ENCODE data around the gene BHLHE40. TPM values are rescaled to one million over a fixed set of nuclear protein-coding genes. Genes with fewer than 3 reads are reported as not detected.

Gene BHLHE40
- total and polyA plus RNA-seq, 2 of the 8 experiments (the other 6 are each of a cell fraction or from before 2014, with no cell fraction given) = 1.5 to 2.2 TPM

GRCh38 chr3:4993276-4994143 is 14.3 kb downstream of the BHLHE40 start:
- Histone ChIP-seq H3K23me2 (ENCODE audit: low read depth, low read length) (no peaks in the 10 kb centered on the region), H4K20me1 (replicated peaks in 1 of 2; ENCODE audit: control insufficient read depth in 1 of 2, insufficient read depth in 2 of 2, low read length in 2 of 2) (no peaks in the 10 kb centered on the region), H4K8ac (ENCODE audit: extremely low read depth, insufficient read depth, low read length) (no peak overlapping the region), H3K27ac (ENCODE audit: low read depth, low read length) (no peak overlapping the region), H3K9ac (replicated peaks in 1 of 4; ENCODE audit: extremely low read depth in 1 of 4, low read depth in 3 of 4, low read length in 3 of 4) (no peak overlapping the region), H2BK15ac (ENCODE audit: low read length) (no peak overlapping the region), H3K9me3 (ENCODE audit: insufficient read depth in 2 of 2, low read depth in 1 of 2, low read length in 1 of 2) (no peaks in the 10 kb centered on the region), H3K4ac (replicated peaks; ENCODE audit: insufficient read length, low read depth, low read length) (no peak overlapping the region), H3K36me3 (ENCODE audit: control insufficient read depth in 2 of 4, insufficient read depth in 4 of 4, low read length in 3 of 4) (no peaks in the 10 kb centered on the region), H3K4me3 (ENCODE audit: extremely low read depth in 1 of 4, insufficient read depth in 2 of 4, low read depth in 3 of 4, low read length in 4 of 4) (no peak overlapping the region), H3K23ac (ENCODE audit: insufficient read length) (no peak overlapping the region), H3K27me3 (replicated peaks in 1 of 4; ENCODE audit: control insufficient read depth in 3 of 4, extremely low read depth in 1 of 4, insufficient read depth in 3 of 4, low read length in 3 of 4) (no peaks in the 10 kb centered on the region; a peak in 1 of 7 replicates), H3K56ac (replicated peaks; ENCODE audit: insufficient read length, low read depth, low read length) (no peak overlapping the region), H4K5ac (ENCODE audit: insufficient read length, low read depth, low read length) (no peak overlapping the region), H2BK12ac (ENCODE audit: low read depth, low read length) (no peak overlapping the region), H3K79me1 (ENCODE audit: low read depth, low read length) (no peaks in the 10 kb centered on the region), H2AFZ (ENCODE audit: low read length) (no peak overlapping the region), H3K4me2 (ENCODE audit: insufficient read depth in 1 of 2, low read depth in 2 of 2, low read length in 2 of 2) (no peak overlapping the region), H2AK5ac (ENCODE audit: low read depth, low read length) (no peak overlapping the region), H3K79me2 (ENCODE audit: control insufficient read depth in 1 of 2, insufficient read depth in 2 of 2, low read length in 2 of 2) (no peaks in the 10 kb centered on the region), H2BK20ac (ENCODE audit: low read length) (no peak overlapping the region), H3K14ac (ENCODE audit: insufficient read length) (no peak overlapping the region), H2BK5ac (ENCODE audit: low read depth, low read length) (no peak overlapping the region), H2BK120ac (replicated peaks; ENCODE audit: low read depth, low read length) (no peak overlapping the region), H3K18ac (ENCODE audit: extremely low read depth, low read length) (no peak overlapping the region), H3K4me1 (replicated peaks in 1 of 4; ENCODE audit: control insufficient read depth in 3 of 4, insufficient read depth in 4 of 4, low read length in 3 of 4) (no peaks in the 10 kb centered on the region; a peak in 2 of 7 replicates), H4K91ac (replicated peaks; ENCODE audit: insufficient read length, low read length) (no peak overlapping the region)
- DNase-seq (ENCODE audit: low read depth in 1 of 2, low spot score in 2 of 2) = no peak
- no peak for FAIRE-seq
- ChIA-PET POLR2A (ENCODE audit: partially characterized antibody) (no interaction called here), CTCF (ENCODE audit: partially characterized antibody) (interaction anchor here (0.7 to 3.3 kb wide), 6 partner anchors 13 to 1367 kb away, joined by 3 to 14 read pairs (median 6); no protein-coding TSS in a partner anchor)
- 89% methylated on average over 4 of the region's 4 CpGs; no CpG with 5 or more reads in 1 of the 2 experiments for WGBS, 2 experiments (ENCODE audit: extremely low coverage in 1 of 2, insufficient coverage in 1 of 2, insufficient read length in 1 of 2, insufficient replicate concordance in 2 of 2, low coverage in 1 of 2, low lambda C conversion rate in 2 of 2, missing lambda C conversion rate in 1 of 2)
- TF ChIP-seq RXRA (IDR thresholded peaks at IDR 0.05; ENCODE audit: insufficient read depth, low read depth, low read length) = no peak
- no peak for TF ChIP-seq POLR2A (IDR thresholded peaks at IDR 0.05; ENCODE audit: control extremely low read depth in 1 of 2, low read depth in 2 of 2, low read length in 2 of 2)
- no peak for TF ChIP-seq TEAD4 (IDR thresholded peaks at IDR 0.05; ENCODE audit: low read depth, low read length)
- TF ChIP-seq CTBP2 (IDR thresholded peaks at IDR 0.05; ENCODE audit: borderline replicate concordance, insufficient read depth, insufficient read length, low read length) = no peak
- TF ChIP-seq TAF7 (optimal IDR thresholded peaks at IDR 0.05; ENCODE audit: borderline replicate concordance, low read depth, low read length) = no peak
- TF ChIP-seq SP2 (IDR thresholded peaks at IDR 0.05; ENCODE audit: low read length) = no peak
- TF ChIP-seq HDAC6 (IDR thresholded peaks at IDR 0.05; ENCODE audit: low read depth, low read length) = no peak
- no peak for TF ChIP-seq ASH2L (IDR thresholded peaks at IDR 0.05; ENCODE audit: low read length)
- no peak for TF ChIP-seq CTCF (IDR thresholded peaks at IDR 0.05; ENCODE audit: control extremely low read depth in 1 of 3, insufficient read depth in 1 of 3, low read depth in 1 of 3, low read length in 3 of 3)
- no peak for TF ChIP-seq SIRT6 (IDR thresholded peaks at IDR 0.05; ENCODE audit: low read length)
- TF ChIP-seq CREB1 (IDR thresholded peaks at IDR 0.05) = no peak
